GM12878 (cell line): ENCODE measurements around the gene TBC1D19. TPM values are rescaled to one million over a fixed set of nuclear protein-coding genes. Genes with fewer than 3 reads are reported as not detected.

Source experiments
- ATAC-seq: fragments of 200-7000 bp; cut with Tn5 transposase; 3 replicates; pipeline ENCODE4 v1.9.1; 2020; ENCODE audit warnings: mild to moderate bottlenecking, moderate library complexity
- BruUV-seq: library from RNA; stranded (reverse); fragments of 400-500 nt; replicated peaks from 2 replicates; lab custom pipeline; 2021; lab: Mats Ljungman, UMichigan
- CTCF ChIA-PET: fragments of 300-600 bp; sonication (Branson Sonifier 250); formaldehyde crosslinking; extraction: SDS; loops from one replicate; lab custom pipeline; 2021; ENCODE audit warnings: inconsistent platforms; lab: Yijun Ruan, JAX
- POLR2A ChIA-PET: fragments of 350-600 bp; formaldehyde crosslinking; extraction: SDS; loops from one replicate; lab custom pipeline; 2021; ENCODE audit warnings: inconsistent platforms; lab: Charles Lee
- RAD21 ChIA-PET: fragments of 300-600 bp; sonication (Branson Sonifier 250); formaldehyde crosslinking; loops from one replicate; lab custom pipeline; 2023; ENCODE audit warnings: antibody characterized with exemption; ENCODE audit not compliant: unreplicated experiment; lab: Charles Lee
- SMC1A ChIA-PET: fragments of 300-600 bp; sonication (Branson Sonifier 250); formaldehyde crosslinking; loops from one replicate; lab custom pipeline; 2023; ENCODE audit not compliant: unreplicated experiment, uncharacterized antibody; lab: Charles Lee
- DNase-seq: peaks from one replicate; pipeline ENCODE4 v3.0.0-alpha.2; 2011; ENCODE audit warnings: low read depth, low spot score
- FAIRE-seq: peaks from 3 replicates; lab custom pipeline; 2011; peaks lifted over from hg19 to GRCh38; lab: Jason Lieb, UNC
- H2AFZ ChIP-seq: 2 replicates; pipeline ENCODE4 v1.6.0; 2011; ENCODE audit warnings: low read depth, low read length, control low read depth; ENCODE audit not compliant: control insufficient read depth
- H3K27ac ChIP-seq: 2 replicates; pipeline ENCODE4 v1.5.1; 2011; ENCODE audit warnings: control low read depth; ENCODE audit not compliant: control insufficient read depth, insufficient read depth
- H3K27me3 ChIP-seq, 2 experiments: replicated peaks in 1 of 2; 2 replicates each; pipeline versions ENCODE4 v1.6.0 to v1.6.1; 2011; ENCODE audit warnings: low read length in 1 of 2; ENCODE audit not compliant: control insufficient read depth in 2 of 2, insufficient read depth in 2 of 2
- H3K36me3 ChIP-seq, 2 experiments: 2 replicates each; pipeline ENCODE4 v1.5.1; 2011; ENCODE audit warnings: low read length in 1 of 2; ENCODE audit not compliant: control insufficient read depth in 2 of 2, insufficient read depth in 2 of 2
- H3K4me1 ChIP-seq: 2 replicates; pipeline ENCODE4 v1.6.1; 2011; ENCODE audit warnings: mild to moderate bottlenecking, low read length, moderate library complexity, mixed read lengths; ENCODE audit not compliant: control insufficient read depth, insufficient read depth
- H3K4me2 ChIP-seq: 2 replicates; pipeline ENCODE4 v1.6.0; 2011; ENCODE audit warnings: control low read depth; ENCODE audit not compliant: control insufficient read depth, insufficient read depth
- H3K4me3 ChIP-seq: fragments of 200-600 bp; sonication (generic); 2 replicates; pipeline ENCODE4 v1.5.1; 2016
- H3K79me2 ChIP-seq: 2 replicates; pipeline ENCODE4 v1.6.0; 2011; ENCODE audit warnings: low read length; ENCODE audit not compliant: control insufficient read depth, insufficient read depth
- H3K9ac ChIP-seq: 2 replicates; pipeline ENCODE4 v1.8.0; 2011; ENCODE audit warnings: low read length, control low read depth, mixed read lengths; ENCODE audit not compliant: control insufficient read depth, insufficient read depth
- H3K9me3 ChIP-seq: replicated peaks from 3 replicates; pipeline ENCODE4 v1.5.1; 2011; ENCODE audit warnings: mild to moderate bottlenecking, low read length; ENCODE audit not compliant: control insufficient read depth, insufficient read depth
- H4K20me1 ChIP-seq: 2 replicates; pipeline ENCODE4 v1.6.0; 2011; ENCODE audit not compliant: control insufficient read depth, insufficient read depth
- MEF2B ChIP-seq: fragments of 450-650 bp; IDR thresholded peaks from 2 replicates; pipeline ENCODE4 v1.6.1; 2018; ENCODE audit warnings: mild to moderate bottlenecking, moderate library complexity; ENCODE audit not compliant: partially characterized antibody, poor library complexity, severe bottlenecking
- NR2C2 ChIP-seq: IDR thresholded peaks from 2 replicates; pipeline ENCODE4 v1.6.1; 2011; ENCODE audit warnings: borderline replicate concordance, low read depth; ENCODE audit not compliant: control insufficient read depth, insufficient read length
- SRF ChIP-seq, 2 experiments: IDR thresholded peaks; 2 replicates each; pipeline ENCODE4 v1.6.1; 2011; ENCODE audit warnings: low read depth in 2 of 2, low read length in 2 of 2, mild to moderate bottlenecking in 1 of 2, moderate library complexity in 1 of 2
- ZNF217 ChIP-seq: fragments of 450-650 bp; IDR thresholded peaks from 2 replicates; pipeline ENCODE4 v1.6.1; 2017; ENCODE audit warnings: antibody characterized with exemption, mild to moderate bottlenecking
- WGBS: methylation state at CpG from one replicate; pipeline ENCODE4 v1.1.6; 2016; ENCODE audit warnings: low lambda C conversion rate; ENCODE audit not compliant: insufficient replicate concordance, insufficient coverage; ENCODE audit errors: missing lambda C conversion rate; 5-methylcytosine and 5-hydroxymethylcytosine counted together
- in situ Hi-C: fragments of 300-500 bp; cut with MboI; formaldehyde crosslinking; loops from 9 replicates; pipeline ENCODE4 v1.14.3; 2018; ENCODE audit warnings: mixed read lengths
- intact Hi-C: fragments of 100-400 bp; cut with micrococcal nuclease; formaldehyde crosslinking; loops from one replicate; pipeline ENCODE4 v1.14.2; 2022; ENCODE audit not compliant: unreplicated experiment
- polyA plus RNA-seq, 11 experiments: library from polyadenylated mRNA; depleted of rRNA in 4 of 11; unstranded in 6 of 11; stranded (reverse) in 5 of 11; fragments of >200 nt; fragmentation: Nextera tagmentation in 4 of 11; fragmentation: Illumina TruSeq in 1 of 11; extraction: Ambion mirVana in 4 of 11; extraction: Trizol in 1 of 11; gene quantifications; 1 replicate in 1 of 11; 2 replicates in 10 of 11; pipeline versions ENCODE4 v1.2.1 to v1.2.3, GENCODE V29; 2011 to 2016; ENCODE audit warnings: inconsistent platforms in 2 of 11, missing spikeins in 2 of 11, low read depth in 1 of 11
- total RNA-seq, 4 experiments: library from RNA; depleted of rRNA in 3 of 4; stranded (reverse); fragments of >200 nt in 3 of 4; fragmentation: Illumina TruSeq in 1 of 4; extraction: Trizol in 1 of 4; gene quantifications; 2 replicates each; pipeline versions ENCODE4 v1.2.1 to v1.2.3, GENCODE V29; 2013 to 2021

Gene TBC1D19
- total and polyA plus RNA-seq, 10 of the 15 experiments (the other 5 are each of a cell fraction or from before 2014, with no cell fraction given): 0.29 to 3.9 (median 2.1) TPM

- TF ChIP-seq SRF (IDR thresholded peaks at IDR 0.05; ENCODE audit: low read depth in 2 of 2, low read length in 2 of 2) (no peak), NR2C2 (no peak)
- no peaks in the 10 kb centered on the region for H3K4me1 ChIP-seq
- no peaks in the 10 kb centered on the region for H3K9me3 ChIP-seq
- H3K79me2 ChIP-seq: no peaks in the 10 kb centered on the region
- intact Hi-C loops: no loop called here
- H4K20me1 ChIP-seq: no peaks in the 10 kb centered on the region
- RAD21 ChIA-PET: no interaction called here
- BruUV-seq: no TSS peak
- FAIRE-seq: no peak
- POLR2A ChIA-PET: interaction anchor here (0.6 kb wide), 1 partner anchor 26 kb away, joined by 4 read pairs; no protein-coding TSS in a partner anchor
- WGBS: 45% methylated on average over 1 of the region's 1 CpG
- H3K27me3 ChIP-seq: no peaks in the 10 kb centered on the region
- ATAC-seq: no peak
- H2AFZ ChIP-seq: no peak overlapping the region
- H3K4me3 ChIP-seq: no peak overlapping the region
- no peak for DNase-seq
- SMC1A ChIA-PET: interaction anchor here (0.8 kb wide), 1 partner anchor 28 kb away, joined by 3 read pairs; no protein-coding TSS in a partner anchor
- CTCF ChIA-PET: interaction anchor here (1.2 kb wide), 1 partner anchor 19 kb away, joined by 3 read pairs; no protein-coding TSS in a partner anchor
- no peak overlapping the region for H3K4me2 ChIP-seq
- no peaks in the 10 kb centered on the region for H3K36me3 ChIP-seq
- in situ Hi-C loops: no loop called here
- no peak overlapping the region for H3K9ac ChIP-seq
- H3K27ac ChIP-seq: no peak overlapping the region
Measured at GRCh38 chr4:26596843-26597242, 13.0 kb downstream of the TBC1D19 start.

DNA sequence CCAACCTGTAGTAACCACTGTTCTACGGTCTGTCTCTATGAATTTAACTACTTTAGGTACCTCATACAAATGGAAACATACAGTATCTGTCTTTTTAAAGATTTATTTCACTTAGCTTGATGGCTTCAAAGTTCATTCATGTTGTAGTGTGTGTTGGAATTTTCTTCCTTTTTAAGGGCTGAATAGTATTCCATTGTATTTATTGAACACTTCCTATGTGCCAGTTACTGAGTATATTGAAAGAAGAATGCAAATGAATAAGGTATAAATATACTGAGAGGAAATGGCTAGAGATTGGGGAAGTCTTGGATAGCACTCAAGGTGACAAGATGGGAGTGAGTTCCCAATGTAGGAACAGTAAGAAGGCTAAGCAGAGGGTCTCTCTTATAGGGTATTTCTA is 17.3 kb downstream of the TBC1D19 start:
- no peaks in the 10 kb centered on the region for H4K20me1 ChIP-seq
- in situ Hi-C loops (no loop called here), intact Hi-C loops (no loop called here)
- TF ChIP-seq MEF2B (no peak), ZNF217 (no peak)
- H3K9ac ChIP-seq: no peak overlapping the region
- H3K36me3 ChIP-seq: no peaks in the 10 kb centered on the region
- ChIA-PET POLR2A (no interaction called here), CTCF (no interaction called here), SMC1A (interaction anchor here (0.7 kb wide), 1 partner anchor 10 kb away, joined by 3 read pairs; no protein-coding TSS in a partner anchor), RAD21 (no interaction called here)
- H3K4me3 ChIP-seq: no peak overlapping the region
- H2AFZ ChIP-seq: no peak overlapping the region
- no peaks in the 10 kb centered on the region for H3K9me3 ChIP-seq
- no TSS peak for BruUV-seq
- H3K4me2 ChIP-seq: no peak overlapping the region
- WGBS: 75% methylated on average over 1 of the region's 1 CpG
- no peaks in the 10 kb centered on the region for H3K27me3 ChIP-seq
- DNase-seq (no peak), FAIRE-seq (no peak), ATAC-seq (no peak)
- no peaks in the 10 kb centered on the region for H3K79me2 ChIP-seq
- H3K27ac ChIP-seq: no peak overlapping the region
- no peaks in the 10 kb centered on the region for H3K4me1 ChIP-seq
